ENCODE data around the gene SLC39A2.
"Not testable (repeated sequence)": the region's sequence is repeated elsewhere in the genome, so short reads cannot be mapped to it uniquely, and the experiment has no call there.

Gene SLC39A2

GRCh38 chr14:20997564-20997963 lies 1.5 kb upstream of the SLC39A2 start:
- DNase-seq, result no peak

- DNase-seq, result no peak
Measured at GRCh38 chr14:20998139-20998538, 954 bp upstream of the SLC39A2 start.

- no peak for DNase-seq
Measured at GRCh38 chr14:20999591-20999990, 498 bp downstream of the SLC39A2 start.

GRCh38 chr14:21001218-21001617 lies 2.1 kb downstream of the SLC39A2 start:
- DNase-seq, result no peak

- DNase-seq, result no peak
Measured at GRCh38 chr14:21003788-21004346, 4.8 kb downstream of the SLC39A2 start.

GRCh38 chr14:21009721-21010120 lies 10.6 kb downstream of the SLC39A2 start:
- not testable (repeated sequence) for DNase-seq

- DNase-seq, result no peak
Measured at GRCh38 chr14:21011136-21011535, 12.0 kb downstream of the SLC39A2 start.

GRCh38 chr14:21014761-21015190 lies 15.7 kb downstream of the SLC39A2 start:
- peak; percentile 79 for DNase-seq

- DNase-seq, result no peak
Measured at GRCh38 chr14:21015312-21015711, 16.2 kb downstream of the SLC39A2 start.

- no peak for DNase-seq
Measured at GRCh38 chr14:21016413-21017190, 17.5 kb downstream of the SLC39A2 start.

- DNase-seq, result no peak
Measured at GRCh38 chr14:21017528-21018245, 18.6 kb downstream of the SLC39A2 start.

GRCh38 chr14:21018286-21018685 lies 19.2 kb downstream of the SLC39A2 start:
- no peak for DNase-seq

GRCh38 chr14:21018781-21019180 lies 19.7 kb downstream of the SLC39A2 start:
- DNase-seq, result no peak

- DNase-seq, result no peak
Measured at GRCh38 chr14:21019366-21019765, 20.3 kb downstream of the SLC39A2 start.

- DNase-seq, result no peak
Measured at GRCh38 chr14:21020977-21021545, 22.0 kb downstream of the SLC39A2 start.

- DNase-seq, result no peak
Measured at GRCh38 chr14:21022686-21023085, 23.6 kb downstream of the SLC39A2 start.

- DNase-seq, result no peak
Measured at GRCh38 chr14:21023174-21023573, 24.1 kb downstream of the SLC39A2 start.

GRCh38 chr14:21023817-21024584 lies 24.9 kb downstream of the SLC39A2 start:
- no peak for DNase-seq

- peak; percentile 69 for DNase-seq
Measured at GRCh38 chr14:21024585-21025370, 25.7 kb downstream of the SLC39A2 start, which contains the start of gene NDRG2. NDRG2 (minus strand) TSS chr14:21025061; CDS start chr14:21023315, 1,746 bp downstream.

- DNase-seq, result no peak
Measured at GRCh38 chr14:21025371-21026273, 26.5 kb downstream of the SLC39A2 start.

All from NCI-H1105 treated with DMSO at 0.1 percent for 48 hours (cell line).